B cell (primary cell): ENCODE data around the gene PAQR5. TPM values are rescaled to one million over a fixed set of nuclear protein-coding genes. Genes with fewer than 3 reads are reported as not detected.

Experiments
- ATAC-seq: fragments of 200-7000 bp; cut with Tn5 transposase; one replicate; pipeline ENCODE4 v1.10.0; 2021; ENCODE audit warnings: low read depth, mild to moderate bottlenecking, moderate number of reproducible peaks, moderate library complexity
- CTCF ChIA-PET: fragments of 350-600 bp; sonication (Branson Sonifier 250); formaldehyde crosslinking; loops from one replicate; lab custom pipeline; 2021; ENCODE audit warnings: antibody characterized with exemption, inconsistent platforms; lab: Charles Lee
- POLR2A ChIA-PET: fragments of 350-600 bp; sonication (Branson Sonifier 250); formaldehyde crosslinking; loops from one replicate; lab custom pipeline; 2021; ENCODE audit warnings: antibody characterized with exemption; lab: Charles Lee
- DNase-seq: peaks from one replicate; pipeline ENCODE4 v3.0.0; 2013
- H2AFZ ChIP-seq: 2 replicates; pipeline ENCODE4 v1.6.1; 2012; ENCODE audit warnings: mild to moderate bottlenecking, low read depth, low read length; ENCODE audit not compliant: insufficient read depth, poor library complexity, severe bottlenecking
- H3K27ac ChIP-seq, 2 donors: 1 replicate in 1 of 2; 2 replicates in 1 of 2; pipeline ENCODE4 v1.5.1; 2012 to 2013; ENCODE audit warnings: low read length in 2 of 2, mild to moderate bottlenecking in 2 of 2, moderate library complexity in 1 of 2
- H3K27me3 ChIP-seq, 4 experiments: fragments of 200-600 bp in 1 of 4; sonication (generic) in 1 of 4; replicated peaks in 1 of 4; 1 replicate in 2 of 4; 2 replicates in 2 of 4; pipeline versions ENCODE4 v1.6.1 to v1.7.0; 2013 to 2016; ENCODE audit warnings: low read length in 3 of 4, mild to moderate bottlenecking in 2 of 4, mixed read lengths in 1 of 4, moderate library complexity in 1 of 4; ENCODE audit not compliant: insufficient read depth in 4 of 4, control insufficient read depth in 3 of 4; ENCODE audit errors: control extremely low read depth in 1 of 4
- H3K36me3 ChIP-seq, 2 experiments: replicated peaks in 1 of 2; 1 replicate in 1 of 2; 2 replicates in 1 of 2; pipeline versions ENCODE4 v1.6.1 to v1.7.1; 2013; ENCODE audit warnings: low read length in 1 of 2; ENCODE audit not compliant: insufficient read depth in 2 of 2, control insufficient read depth in 1 of 2; ENCODE audit errors: control extremely low read depth in 1 of 2, extremely low read depth in 1 of 2
- H3K4me1 ChIP-seq, 2 donors: fragments of 200-600 bp in 1 of 2; sonication (generic) in 1 of 2; 1 replicate in 1 of 2; 2 replicates in 1 of 2; pipeline versions ENCODE4 v1.5.1 to v1.6.1; 2013 to 2017; ENCODE audit warnings: low read length in 2 of 2; ENCODE audit not compliant: control insufficient read depth in 2 of 2, insufficient read depth in 2 of 2
- H3K4me2 ChIP-seq: replicated peaks from 2 replicates; pipeline ENCODE3; 2012; ENCODE audit warnings: mild to moderate bottlenecking, low read depth, low read length; ENCODE audit not compliant: poor library complexity, severe bottlenecking
- H3K4me3 ChIP-seq, 5 experiments: fragments of 200-600 bp in 1 of 5; sonication (generic) in 1 of 5; 1 replicate in 3 of 5; 2 replicates in 2 of 5; pipeline versions ENCODE4 v1.5.1 to v1.7.0; 2011 to 2016; ENCODE audit warnings: low read length in 4 of 5, mild to moderate bottlenecking in 4 of 5, low read depth in 2 of 5, control low read depth in 1 of 5, moderate library complexity in 1 of 5; ENCODE audit not compliant: insufficient read depth in 1 of 5; ENCODE audit errors: control extremely low read depth in 1 of 5, extremely low read depth in 1 of 5
- H3K79me2 ChIP-seq: fragments of 200-600 bp; sonication (generic); one replicate; pipeline ENCODE4 v1.6.0; 2016; ENCODE audit warnings: low read length; ENCODE audit not compliant: control insufficient read depth, insufficient read depth
- H3K9ac ChIP-seq: fragments of 200-600 bp; sonication (generic); 2 replicates; pipeline ENCODE4 v1.6.1; 2017; ENCODE audit warnings: mild to moderate bottlenecking, low read length, moderate library complexity
- H3K9me3 ChIP-seq, 3 donors: one replicate each; pipeline versions ENCODE4 v1.6.1 to v1.7.1; 2013; ENCODE audit warnings: low read length in 2 of 3; ENCODE audit not compliant: control insufficient read depth in 2 of 3, insufficient read depth in 1 of 3; ENCODE audit errors: control extremely low read depth in 1 of 3
- H4K20me1 ChIP-seq: 2 replicates; pipeline ENCODE4 v1.6.0; 2012; ENCODE audit warnings: mild to moderate bottlenecking, low read length; ENCODE audit not compliant: insufficient read depth, control insufficient read depth, poor library complexity, severe bottlenecking
- H3K27ac Mint-ChIP-seq: one replicate; pipeline ENCODE4 v1.8.0; 2021; ENCODE audit warnings: mixed read lengths
- H3K27me3 Mint-ChIP-seq: one replicate; pipeline ENCODE4 v1.8.0; 2021; ENCODE audit warnings: mixed read lengths
- H3K4me1 Mint-ChIP-seq: one replicate; pipeline ENCODE4 v1.8.0; 2021; ENCODE audit warnings: mixed read lengths
- H3K4me3 Mint-ChIP-seq: one replicate; pipeline ENCODE4 v1.8.0; 2021; ENCODE audit warnings: mixed read lengths
- H3K9me3 Mint-ChIP-seq: one replicate; pipeline ENCODE4 v1.8.0; 2022; ENCODE audit warnings: mixed read lengths; ENCODE audit not compliant: insufficient read depth
- CTCF ChIP-seq: fragments of 200-600 bp; IDR thresholded peaks from one replicate; pipeline ENCODE4 v1.8.0; 2022; ENCODE audit warnings: antibody characterized with exemption, mild to moderate bottlenecking
- EZH2 ChIP-seq: IDR thresholded peaks from 2 replicates; pipeline ENCODE4 v1.6.1; 2012; ENCODE audit warnings: borderline replicate concordance, low read depth, mild to moderate bottlenecking, moderate library complexity, low read length; ENCODE audit not compliant: insufficient read depth, poor library complexity, severe bottlenecking
- WGBS: methylation state at CpG from one replicate; pipeline ENCODE4 v1.1.5; 2013; ENCODE audit warnings: missing lambda C conversion rate; ENCODE audit not compliant: insufficient coverage; 5-methylcytosine and 5-hydroxymethylcytosine counted together
- intact Hi-C: fragments of 100-400 bp; cut with micrococcal nuclease; formaldehyde crosslinking; loops from one replicate; pipeline ENCODE4 v1.10.0; 2022
- polyA plus RNA-seq: library from polyadenylated mRNA; depleted of rRNA; stranded (reverse); fragments of >200 nt; gene quantifications from 2 replicates; pipeline ENCODE4 v1.2.3, GENCODE V29; 2012
- total RNA-seq, 2 donors: library from RNA; stranded (reverse); fragments of 120-200 nt in 1 of 2; gene quantifications; 1 replicate in 1 of 2; 2 replicates in 1 of 2; pipeline versions ENCODE4 v1.2.3 to v1.2.4, GENCODE V29; 2013 to 2022

PAQR5 gene
- total and polyA plus RNA-seq, 2 donors (not counting 1 experiment from before 2014, with no cell fraction given): not detected

GRCh38 chr15:69351884-69352283, 53.2 kb downstream of the PAQR5 start:
- no peak overlapping the region for H3K4me3 ChIP-seq
- WGBS: no CpG with 5 or more reads among the region's 2 CpGs
- H3K4me3 Mint-ChIP-seq: no peak overlapping the region
- no peaks in the 10 kb centered on the region for H3K36me3 ChIP-seq
- DNase-seq (no peak), ATAC-seq (no peak)
- no peak overlapping the region for H3K4me2 ChIP-seq
- peaks cover 6% of the 10 kb centered on the region for H3K27me3 Mint-ChIP-seq
- intact Hi-C loops: no loop called here
- H3K27ac Mint-ChIP-seq: no peak overlapping the region
- H3K27me3 ChIP-seq: no peaks in the 10 kb centered on the region
- H3K27ac ChIP-seq: no peak overlapping the region
- no peak overlapping the region for H2AFZ ChIP-seq
- CTCF ChIA-PET: no interaction called here
- H3K9ac ChIP-seq: no peak overlapping the region
- no peaks in the 10 kb centered on the region for H3K9me3 ChIP-seq
- POLR2A ChIA-PET: no interaction called here
- no peaks in the 10 kb centered on the region for H3K4me1 ChIP-seq
- no peak for TF ChIP-seq CTCF
- TF ChIP-seq EZH2: no peak
- H4K20me1 ChIP-seq: no peaks in the 10 kb centered on the region
- no peaks in the 10 kb centered on the region for H3K79me2 ChIP-seq
- no peaks in the 10 kb centered on the region for H3K9me3 Mint-ChIP-seq
- no peaks in the 10 kb centered on the region for H3K4me1 Mint-ChIP-seq

GRCh38 chr15:69357773-69358771, 59.4 kb downstream of the PAQR5 start:
- Mint-ChIP-seq H3K4me1 (no peaks in the 10 kb centered on the region), H3K9me3 (no peaks in the 10 kb centered on the region), H3K27ac (no peak overlapping the region), H3K4me3 (no peak overlapping the region), H3K27me3 (peaks cover 6% of the 10 kb centered on the region)
- Histone ChIP-seq H3K27ac (no peak overlapping the region), H3K4me1 (no peaks in the 10 kb centered on the region), H3K4me2 (no peak overlapping the region), H2AFZ (no peak overlapping the region), H3K79me2 (no peaks in the 10 kb centered on the region), H3K27me3 (no peaks in the 10 kb centered on the region), H3K4me3 (no peak overlapping the region), H4K20me1 (no peaks in the 10 kb centered on the region), H3K9ac (no peak overlapping the region), H3K9me3 (no peaks in the 10 kb centered on the region), H3K36me3 (no peaks in the 10 kb centered on the region)
- ATAC-seq: no peak
- no peak for DNase-seq
- intact Hi-C loops: no loop called here
- no peak for TF ChIP-seq CTCF
- no peak for TF ChIP-seq EZH2
- ChIA-PET POLR2A (no interaction called here), CTCF (interaction anchor here (0.6 kb wide), 1 partner anchor 1455 kb away, joined by 4 read pairs; no protein-coding TSS in a partner anchor)
- WGBS: 82% methylated on average over 4 of the region's 9 CpGs
